Breast epithelium (tissue), 4 donors: ENCODE data around the gene TLDC2. TPM values are rescaled to one million over a fixed set of nuclear protein-coding genes. Genes with fewer than 3 reads are reported as not detected.
A peak's percentile ranks its signal among the peaks of the same experiment; 100 is the strongest.

Experiments
- DNase-seq, 2 donors: peaks; one replicate each; pipeline ENCODE4 v3.0.0-alpha.2; 2019; ENCODE audit warnings: low spot score in 2 of 2
- H3K27ac ChIP-seq, 2 donors: fragments of 200-600 bp; sonication (generic) in 1 of 2; one replicate each; pipeline ENCODE4 v1.5.1; 2016 to 2019; ENCODE audit warnings: mild to moderate bottlenecking in 1 of 2
- H3K27me3 ChIP-seq, 2 donors: fragments of 200-600 bp; sonication (generic) in 1 of 2; one replicate each; pipeline versions ENCODE4 v1.5.1 to v1.6.0; 2017 to 2019; ENCODE audit warnings: control low read depth in 1 of 2, mild to moderate bottlenecking in 1 of 2
- H3K36me3 ChIP-seq: fragments of 200-600 bp; one replicate; pipeline ENCODE4 v1.5.1; 2019
- H3K4me1 ChIP-seq, 2 donors: fragments of 200-600 bp; sonication (generic); one replicate each; pipeline ENCODE4 v1.5.1; 2016 to 2019; ENCODE audit warnings: control low read depth in 1 of 2
- H3K4me3 ChIP-seq, 3 donors: fragments of 200-600 bp; sonication (generic); 1 replicate in 2 of 3; 2 replicates in 1 of 3; pipeline ENCODE4 v1.5.1; 2016 to 2019; ENCODE audit warnings: mild to moderate bottlenecking in 3 of 3, moderate library complexity in 2 of 3
- H3K9me3 ChIP-seq, 2 donors: fragments of 200-600 bp; sonication (generic) in 1 of 2; one replicate each; pipeline ENCODE4 v1.5.1; 2016 to 2019; ENCODE audit warnings: control low read depth in 1 of 2
- POLR2A ChIP-seq: fragments of 450-650 bp; IDR thresholded peaks from one replicate; pipeline ENCODE4 v1.6.1; 2016; ENCODE audit warnings: antibody characterized with exemption, mild to moderate bottlenecking, moderate library complexity
- POLR2AphosphoS5 ChIP-seq, 3 donors: sonication (generic); formaldehyde crosslinking; IDR thresholded peaks; one replicate each; pipeline ENCODE4 v1.6.1; 2017; ENCODE audit warnings: antibody characterized with exemption in 3 of 3
- intact Hi-C: fragments of 100-400 bp; cut with DNase I; formaldehyde crosslinking; loops from one replicate; pipeline ENCODE4 v1.15.1; 2023; ENCODE audit warnings: low total_unique reads
- total RNA-seq, 3 donors: library from RNA; depleted of rRNA; stranded (reverse); fragments of >200 nt; gene quantifications; one replicate each; pipeline ENCODE4 v1.1.0, GENCODE V29; 2016
- TF ChIP-seq, protein P1 (sequence below), 3 donors: fragments of 450-650 bp; IDR thresholded peaks; one replicate each; pipeline ENCODE4 v1.5.1; 2016 to 2017; ENCODE audit warnings: antibody characterized with exemption in 3 of 3, mild to moderate bottlenecking in 3 of 3, moderate library complexity in 3 of 3

TLDC2 gene
- total RNA-seq, 3 donors from 2014 or later: 1.1 TPM; not detected in 2

DNA sequence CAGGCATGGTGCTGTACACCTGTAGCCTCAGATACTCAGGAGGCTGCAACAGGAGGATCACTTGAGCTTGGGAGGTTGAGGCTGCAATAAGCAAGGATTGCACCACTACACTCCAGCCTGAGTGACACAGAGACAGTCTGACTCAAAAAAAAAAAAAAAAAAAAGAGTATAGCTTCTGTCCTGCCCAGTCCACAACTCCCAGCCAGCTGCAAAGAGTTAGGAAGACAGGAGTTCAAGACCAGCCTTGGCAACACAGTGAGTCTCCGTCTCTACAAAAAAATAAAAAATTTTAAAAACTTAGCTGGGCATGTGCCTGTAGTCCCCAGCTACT lies 28.3 kb upstream of the TLDC2 start:
- no peak for DNase-seq
- H3K4me1 ChIP-seq: peaks cover 4 to 7% of the 10 kb centered on the region in 2 donors
- peak overlapping the region; percentile 79 to 94 for H3K27ac ChIP-seq
- TF ChIP-seq, protein P1, sequence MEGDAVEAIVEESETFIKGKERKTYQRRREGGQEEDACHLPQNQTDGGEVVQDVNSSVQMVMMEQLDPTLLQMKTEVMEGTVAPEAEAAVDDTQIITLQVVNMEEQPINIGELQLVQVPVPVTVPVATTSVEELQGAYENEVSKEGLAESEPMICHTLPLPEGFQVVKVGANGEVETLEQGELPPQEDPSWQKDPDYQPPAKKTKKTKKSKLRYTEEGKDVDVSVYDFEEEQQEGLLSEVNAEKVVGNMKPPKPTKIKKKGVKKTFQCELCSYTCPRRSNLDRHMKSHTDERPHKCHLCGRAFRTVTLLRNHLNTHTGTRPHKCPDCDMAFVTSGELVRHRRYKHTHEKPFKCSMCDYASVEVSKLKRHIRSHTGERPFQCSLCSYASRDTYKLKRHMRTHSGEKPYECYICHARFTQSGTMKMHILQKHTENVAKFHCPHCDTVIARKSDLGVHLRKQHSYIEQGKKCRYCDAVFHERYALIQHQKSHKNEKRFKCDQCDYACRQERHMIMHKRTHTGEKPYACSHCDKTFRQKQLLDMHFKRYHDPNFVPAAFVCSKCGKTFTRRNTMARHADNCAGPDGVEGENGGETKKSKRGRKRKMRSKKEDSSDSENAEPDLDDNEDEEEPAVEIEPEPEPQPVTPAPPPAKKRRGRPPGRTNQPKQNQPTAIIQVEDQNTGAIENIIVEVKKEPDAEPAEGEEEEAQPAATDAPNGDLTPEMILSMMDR (IDR thresholded peaks at IDR 0.05): no peak
- intact Hi-C loops: no loop called here
- no peaks in the 10 kb centered on the region for H3K9me3 ChIP-seq
- H3K4me3 ChIP-seq: no peak overlapping the region
- no peaks in the 10 kb centered on the region for H3K27me3 ChIP-seq
- no peaks in the 10 kb centered on the region for H3K36me3 ChIP-seq

GRCh38 chr20:36848078-36848660 lies 27.8 kb upstream of the TLDC2 start:
- H3K4me1 ChIP-seq: peaks cover 4 to 7% of the 10 kb centered on the region in 2 donors
- DNase-seq: no peak

GRCh38 chr20:36848677-36849076 lies 27.3 kb upstream of the TLDC2 start:
- H3K4me1 ChIP-seq: peaks cover 4 to 7% of the 10 kb centered on the region in 2 donors
- no peaks in the 10 kb centered on the region for H3K27me3 ChIP-seq
- TF ChIP-seq POLR2AphosphoS5 (IDR thresholded peaks at IDR 0.05) (no peak), POLR2A (no peak)
- TF ChIP-seq, protein P1 (IDR thresholded peaks at IDR 0.05): no peak
- peak overlapping the region in 1 of 3 donors; percentile 11 for H3K4me3 ChIP-seq
- no peaks in the 10 kb centered on the region for H3K9me3 ChIP-seq
- H3K27ac ChIP-seq: peak overlapping the region; percentile 79 to 91
- no peak for DNase-seq
- intact Hi-C loops: no loop called here
- H3K36me3 ChIP-seq: no peaks in the 10 kb centered on the region

More at GRCh38 chr20:36848078-36848660, 27.8 kb upstream of the TLDC2 start:
- Histone ChIP-seq H3K27me3 (no peaks in the 10 kb centered on the region), H3K36me3 (no peaks in the 10 kb centered on the region), H3K27ac (peak overlapping the region; percentile 79 to 91), H3K9me3 (no peaks in the 10 kb centered on the region), H3K4me3 (peak overlapping the region in 1 of 3 donors; percentile 11)
- TF ChIP-seq, protein P1 (IDR thresholded peaks at IDR 0.05): no peak
- TF ChIP-seq POLR2AphosphoS5 (IDR thresholded peaks at IDR 0.05): peak in 2 of 3 donors; percentile 11 to 14
- intact Hi-C loops: no loop called here

GRCh38 chr20:36849333-36850065 lies 26.4 kb upstream of the TLDC2 start:
- Histone ChIP-seq H3K36me3 (no peaks in the 10 kb centered on the region), H3K27me3 (no peaks in the 10 kb centered on the region), H3K4me1 (peaks cover 4 to 7% of the 10 kb centered on the region in 2 donors), H3K4me3 (no peak overlapping the region), H3K9me3 (no peaks in the 10 kb centered on the region), H3K27ac (peak overlapping the region; percentile 50 to 76)
- no peak for TF ChIP-seq POLR2A
- TF ChIP-seq POLR2AphosphoS5 (IDR thresholded peaks at IDR 0.05): no peak
- TF ChIP-seq, protein P1 (IDR thresholded peaks at IDR 0.05): no peak
- DNase-seq: no peak
- intact Hi-C loops: no loop called here

DNA sequence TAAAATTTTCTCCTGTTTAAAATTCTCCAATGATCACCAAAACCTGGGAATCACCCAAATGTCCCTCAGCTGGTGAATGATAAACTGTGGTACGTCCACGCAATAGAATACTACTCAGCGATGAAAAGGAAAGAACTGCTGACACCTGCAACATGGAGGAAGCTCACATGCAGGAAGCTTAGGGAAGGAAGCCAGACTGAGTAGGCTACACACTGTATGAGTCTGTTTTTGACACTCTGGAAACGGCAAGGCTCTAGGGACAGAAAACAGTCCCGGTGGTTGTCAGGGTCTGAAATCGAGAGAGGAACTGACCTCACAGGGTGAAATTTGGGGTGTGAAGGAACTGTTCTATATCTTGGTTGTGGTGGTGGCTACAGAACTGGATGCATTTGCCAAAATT lies 25.2 kb upstream of the TLDC2 start:
- Histone ChIP-seq H3K36me3 (no peaks in the 10 kb centered on the region), H3K4me3 (no peak overlapping the region), H3K27me3 (no peaks in the 10 kb centered on the region), H3K9me3 (no peaks in the 10 kb centered on the region), H3K27ac (no peak overlapping the region), H3K4me1 (peaks cover 10 to 12% of the 10 kb centered on the region in 2 donors)
- intact Hi-C loops: no loop called here
- no peak for TF ChIP-seq POLR2AphosphoS5 (IDR thresholded peaks at IDR 0.05)
- TF ChIP-seq POLR2A: no peak
- TF ChIP-seq, protein P1 (IDR thresholded peaks at IDR 0.05): no peak
- DNase-seq: no peak
